KOPT-K1 (cell line): ENCODE measurements around the gene PRUNE2.

ENCODE experiments used
- H3K27ac ChIP-seq: fragments of 200-600 bp; sonication (generic); 2 replicates; pipeline ENCODE4 v1.5.1; 2016; ENCODE audit warnings: antibody characterized with exemption, mild to moderate bottlenecking, low read depth, low read length; ENCODE audit not compliant: poor library complexity, severe bottlenecking
- H3K36me3 ChIP-seq: fragments of 200-600 bp; sonication (generic); 2 replicates; pipeline ENCODE4 v1.5.1; 2017; ENCODE audit warnings: antibody characterized with exemption, mild to moderate bottlenecking, low read length, moderate library complexity; ENCODE audit not compliant: insufficient read depth
- H3K9me3 ChIP-seq: fragments of 200-600 bp; sonication (generic); 2 replicates; pipeline ENCODE4 v1.5.1; 2017; ENCODE audit warnings: antibody characterized with exemption, low read length, mild to moderate bottlenecking; ENCODE audit not compliant: insufficient read depth, poor library complexity, severe bottlenecking

The PRUNE2 gene

DNA sequence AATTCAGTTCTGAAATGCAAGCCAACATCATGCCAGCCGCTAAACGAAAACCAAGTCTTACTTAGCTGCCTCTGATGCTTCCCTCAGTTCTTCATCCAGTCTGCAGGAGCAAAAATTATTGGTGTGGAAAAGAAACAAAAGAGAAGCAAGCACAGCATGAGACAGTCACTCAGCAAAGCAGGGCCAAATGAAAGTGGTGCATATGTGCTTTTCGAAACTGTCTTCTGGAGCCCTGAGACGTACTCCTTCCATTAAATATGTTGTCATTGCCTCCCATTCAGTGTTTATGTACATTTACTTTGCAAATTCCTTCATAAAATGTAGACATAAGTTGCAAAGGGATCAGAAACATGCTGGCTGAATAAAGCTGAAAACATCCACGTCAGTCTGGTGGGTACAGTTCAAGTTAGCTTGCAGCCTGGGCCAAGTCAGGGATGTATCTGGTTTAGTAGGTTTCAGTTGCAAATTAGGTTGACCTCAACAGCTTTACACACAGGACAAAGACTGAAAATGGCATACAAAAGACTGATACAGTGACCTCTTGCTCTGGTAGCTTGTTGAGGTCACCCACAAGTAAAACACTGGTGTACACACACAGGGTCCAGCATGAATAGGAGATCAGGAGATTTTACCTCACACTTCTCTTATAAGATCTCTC lies 281.4 kb downstream of the PRUNE2 start:
- Histone ChIP-seq H3K27ac (no peak overlapping the region), H3K36me3 (no peaks in the 10 kb centered on the region), H3K9me3 (no peaks in the 10 kb centered on the region)

DNA sequence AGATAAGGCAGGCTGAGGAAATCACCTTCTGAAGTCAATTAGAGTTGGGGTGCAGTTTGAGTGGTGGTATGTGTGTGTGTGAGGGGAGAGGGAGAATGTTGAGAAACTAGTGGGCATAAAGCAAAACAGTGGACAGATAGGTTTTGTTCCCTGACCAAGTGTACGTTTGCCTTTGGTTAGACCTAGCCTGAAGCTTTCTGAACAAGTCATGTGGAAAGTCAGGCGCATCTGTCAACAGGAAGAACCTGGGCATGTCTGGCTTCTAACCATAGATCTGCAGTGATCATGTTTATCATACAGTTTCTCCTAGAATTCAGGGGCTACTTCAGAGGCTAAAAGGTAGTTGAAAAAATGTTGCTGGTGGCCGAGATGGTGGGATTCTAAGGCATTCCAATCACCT lies 284.9 kb downstream of the PRUNE2 start:
- Histone ChIP-seq H3K36me3 (no peaks in the 10 kb centered on the region), H3K27ac (no peak overlapping the region), H3K9me3 (no peaks in the 10 kb centered on the region)

DNA sequence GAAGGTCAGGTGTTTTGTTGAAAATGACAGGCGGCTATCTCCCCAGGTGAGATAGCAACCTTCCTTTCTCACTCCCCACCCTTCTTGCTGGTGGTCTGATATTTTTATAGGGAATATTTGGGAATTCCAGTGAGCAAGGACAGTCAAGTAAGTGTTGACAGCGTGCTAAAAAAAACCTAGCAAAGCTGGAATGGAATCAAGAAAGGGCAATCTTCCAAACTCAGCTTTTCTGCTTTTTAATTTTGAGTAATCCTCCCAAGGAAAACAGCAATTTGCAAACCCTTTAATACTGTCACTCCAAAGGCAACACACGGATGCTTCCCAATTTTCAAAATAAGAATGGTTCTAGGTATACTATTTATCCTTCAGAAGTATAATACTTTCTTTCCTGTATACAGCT lies 285.3 kb downstream of the PRUNE2 start:
- H3K36me3 ChIP-seq, result no peaks in the 10 kb centered on the region
- H3K27ac ChIP-seq, result no peak overlapping the region

DNA sequence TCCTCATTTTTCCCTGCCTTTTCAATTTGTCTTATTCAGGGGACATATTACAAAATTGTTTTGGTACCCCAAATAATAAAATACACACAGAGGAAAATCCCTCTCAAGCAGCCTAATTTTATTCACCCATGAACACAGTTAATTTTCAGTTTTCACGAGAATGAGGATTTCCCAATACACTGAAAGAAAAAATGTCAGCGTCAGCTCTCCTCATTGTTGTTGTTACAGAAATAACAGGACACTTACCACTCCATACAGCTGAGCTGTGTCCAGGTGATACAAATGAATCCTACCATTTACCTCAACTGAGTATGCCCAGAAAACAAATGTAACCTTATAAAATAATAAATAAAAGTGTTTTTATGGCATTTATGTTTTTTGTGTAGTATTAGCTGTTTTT lies 286.3 kb downstream of the PRUNE2 start:
- Histone ChIP-seq H3K9me3 (no peaks in the 10 kb centered on the region), H3K36me3 (no peaks in the 10 kb centered on the region), H3K27ac (no peak overlapping the region)

More for the DNA sequence above, 285.3 kb downstream of the PRUNE2 start:
- no peaks in the 10 kb centered on the region for H3K9me3 ChIP-seq

DNA sequence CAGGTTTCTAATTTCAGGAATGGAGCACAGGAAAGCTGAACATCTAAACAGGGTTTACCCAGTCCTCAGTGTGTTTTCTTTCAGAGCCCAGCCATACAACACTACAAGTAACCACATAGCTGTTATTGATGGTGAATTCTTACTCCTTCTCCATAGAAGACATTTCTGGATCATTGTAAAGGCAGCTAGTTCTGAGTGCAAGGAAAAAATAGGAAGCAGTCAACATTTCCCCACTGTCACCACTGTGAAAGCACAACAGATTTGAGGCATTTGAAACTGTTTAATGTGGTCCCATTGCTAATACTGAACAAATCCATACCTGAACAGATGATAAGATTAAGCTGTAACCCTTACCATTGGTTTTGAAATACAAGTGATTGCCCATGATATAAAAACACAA lies 286.7 kb downstream of the PRUNE2 start:
- no peaks in the 10 kb centered on the region for H3K36me3 ChIP-seq
- no peaks in the 10 kb centered on the region for H3K9me3 ChIP-seq
- no peak overlapping the region for H3K27ac ChIP-seq

DNA sequence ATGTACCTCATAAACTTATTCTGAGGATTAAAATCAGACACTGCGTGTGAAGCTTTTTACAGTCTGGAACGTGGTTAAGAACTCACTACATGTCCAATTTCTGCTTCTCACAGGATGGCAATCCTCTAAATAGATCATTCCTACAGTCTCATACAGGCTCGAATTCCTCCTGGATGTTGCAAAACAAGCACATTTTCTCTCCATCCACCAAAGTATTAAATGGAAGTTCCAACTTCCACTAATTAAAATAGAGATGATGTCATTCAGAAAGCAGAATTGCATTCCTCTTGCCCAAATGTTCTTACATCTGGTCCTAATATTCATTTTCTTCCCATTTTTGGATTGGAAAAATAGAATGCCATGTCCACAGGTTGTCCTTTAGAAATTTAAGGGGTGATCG lies 287.2 kb downstream of the PRUNE2 start:
- H3K36me3 ChIP-seq, result no peaks in the 10 kb centered on the region

DNA sequence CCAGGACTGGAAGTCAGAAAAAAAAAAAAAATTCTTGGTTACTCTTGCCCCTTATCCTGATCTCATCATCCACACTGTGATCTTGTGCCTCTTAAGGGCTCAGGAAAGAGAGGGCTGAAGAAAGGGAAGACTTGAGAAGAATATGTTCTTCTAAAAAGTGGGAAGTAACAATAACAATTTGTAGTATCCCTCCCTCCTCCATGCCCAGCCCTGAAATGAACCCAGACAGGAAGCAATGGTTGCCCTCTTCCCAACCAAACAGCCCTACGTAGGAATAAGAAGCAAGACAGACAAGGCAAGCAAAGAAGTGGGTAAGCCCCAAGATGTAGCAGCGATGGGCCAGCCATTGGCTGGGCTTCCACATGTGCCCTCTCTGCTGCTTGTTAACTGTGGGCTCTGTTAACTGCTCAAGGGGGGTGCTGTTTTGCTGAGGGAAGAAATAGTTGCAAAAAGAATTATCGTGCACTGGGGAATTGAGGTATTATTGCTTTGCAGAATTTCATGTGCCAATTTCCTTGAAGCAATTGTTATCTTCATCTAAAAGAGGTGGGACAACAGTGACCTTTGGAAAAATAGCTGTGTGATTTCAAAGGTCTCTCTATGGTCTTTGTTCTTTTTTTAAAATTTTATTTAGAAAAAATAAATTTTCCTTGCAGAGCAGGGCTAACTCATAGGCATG lies 288.3 kb downstream of the PRUNE2 start:
- Histone ChIP-seq H3K9me3 (no peaks in the 10 kb centered on the region), H3K36me3 (no peaks in the 10 kb centered on the region), H3K27ac (no peak overlapping the region)

More for the DNA sequence above, 287.2 kb downstream of the PRUNE2 start:
- H3K9me3 ChIP-seq, result no peaks in the 10 kb centered on the region
- H3K27ac ChIP-seq, result no peak overlapping the region

DNA sequence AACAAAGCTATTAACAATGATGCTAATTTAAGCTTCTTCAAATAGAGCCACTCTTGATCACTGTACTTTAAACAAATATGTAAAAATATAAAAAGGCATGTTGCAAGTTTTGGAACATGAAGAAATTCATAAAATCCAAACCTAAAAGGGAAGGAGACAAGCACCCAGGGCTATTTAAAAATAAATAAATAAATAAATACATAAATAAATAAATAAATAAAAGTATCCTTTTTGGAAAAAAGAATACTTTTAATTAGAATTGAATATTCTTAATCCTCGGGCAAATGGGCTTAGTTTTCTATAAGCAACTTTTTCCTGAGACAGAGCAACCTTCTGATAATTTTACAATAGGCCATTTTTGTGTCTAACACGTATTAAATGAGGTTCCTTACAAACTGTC lies 289.1 kb downstream of the PRUNE2 start:
- H3K36me3 ChIP-seq, result no peaks in the 10 kb centered on the region
- H3K9me3 ChIP-seq, result no peaks in the 10 kb centered on the region
- H3K27ac ChIP-seq, result no peak overlapping the region

DNA sequence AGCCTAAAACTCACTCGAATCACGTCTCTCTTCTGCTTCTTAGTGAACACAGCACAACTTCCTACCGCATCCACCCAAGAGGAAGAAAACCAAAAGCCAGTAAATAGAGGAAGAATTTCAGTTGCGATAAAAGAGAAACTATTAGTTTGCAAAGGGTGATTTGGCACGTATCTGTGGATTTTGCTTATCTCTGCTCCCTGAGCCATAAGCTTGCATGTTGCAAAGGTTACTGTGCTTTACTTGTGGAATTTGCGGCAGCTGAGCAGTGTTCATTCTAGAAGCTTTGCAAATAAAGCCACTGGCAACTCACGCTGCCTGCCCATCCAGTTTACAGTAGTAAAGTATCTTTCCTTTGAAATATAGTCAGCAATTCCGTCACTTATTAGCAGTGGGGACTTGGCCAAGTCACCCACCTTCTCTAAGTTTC lies 290.7 kb downstream of the PRUNE2 start:
- Histone ChIP-seq H3K27ac (no peak overlapping the region), H3K9me3 (no peaks in the 10 kb centered on the region), H3K36me3 (no peaks in the 10 kb centered on the region)

DNA sequence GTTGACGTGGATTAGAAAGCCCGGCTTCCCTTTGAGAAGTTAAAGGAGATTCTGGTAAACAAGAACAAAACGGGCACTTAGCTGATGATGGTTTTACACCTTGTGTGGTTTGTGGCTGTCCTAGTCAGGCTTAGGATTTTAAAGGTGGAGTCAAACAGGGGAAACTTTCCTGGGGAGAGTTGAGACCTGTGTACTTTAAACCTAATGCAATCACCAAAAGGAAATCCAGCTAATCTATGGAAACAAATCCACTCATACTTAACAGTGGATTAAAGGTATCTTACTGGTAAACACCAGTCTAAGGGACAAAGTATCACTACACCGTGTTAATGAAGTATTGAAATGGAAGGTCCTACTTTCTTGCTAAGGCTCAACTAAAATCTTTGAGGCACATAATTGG lies 291.9 kb downstream of the PRUNE2 start:
- no peaks in the 10 kb centered on the region for H3K36me3 ChIP-seq
- no peak overlapping the region for H3K27ac ChIP-seq
- H3K9me3 ChIP-seq, result no peaks in the 10 kb centered on the region

DNA sequence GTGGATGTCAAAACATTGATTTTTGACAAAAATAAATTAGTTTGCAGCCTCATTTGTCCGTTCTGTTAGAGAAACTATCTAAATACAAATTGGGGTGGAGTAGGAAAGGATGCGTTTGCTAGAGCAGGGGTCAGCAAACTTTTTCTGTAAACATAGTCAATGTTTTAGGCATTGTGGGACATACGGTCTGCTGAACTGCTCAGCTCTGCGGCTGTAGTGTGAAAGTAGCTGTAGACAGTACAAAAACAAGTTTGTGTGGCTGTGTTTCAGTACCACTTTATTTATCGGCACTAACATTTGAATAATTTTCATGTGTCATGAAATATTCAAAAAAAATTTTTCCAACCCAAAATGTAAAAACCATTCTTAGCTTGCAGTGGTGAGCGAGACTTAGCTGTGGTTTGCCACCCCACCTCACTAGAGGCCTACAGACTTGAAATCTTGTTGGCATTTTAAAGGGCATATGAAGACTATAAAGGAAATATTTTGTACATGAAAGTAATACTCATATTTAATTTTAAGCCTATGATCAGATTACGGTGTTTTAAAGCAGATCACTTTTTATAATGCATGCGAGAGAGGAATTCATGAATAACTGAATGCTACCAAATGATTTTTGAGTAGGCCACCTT lies 292.6 kb downstream of the PRUNE2 start:
- no peaks in the 10 kb centered on the region for H3K36me3 ChIP-seq
- H3K27ac ChIP-seq, result no peak overlapping the region
- H3K9me3 ChIP-seq, result no peaks in the 10 kb centered on the region

DNA sequence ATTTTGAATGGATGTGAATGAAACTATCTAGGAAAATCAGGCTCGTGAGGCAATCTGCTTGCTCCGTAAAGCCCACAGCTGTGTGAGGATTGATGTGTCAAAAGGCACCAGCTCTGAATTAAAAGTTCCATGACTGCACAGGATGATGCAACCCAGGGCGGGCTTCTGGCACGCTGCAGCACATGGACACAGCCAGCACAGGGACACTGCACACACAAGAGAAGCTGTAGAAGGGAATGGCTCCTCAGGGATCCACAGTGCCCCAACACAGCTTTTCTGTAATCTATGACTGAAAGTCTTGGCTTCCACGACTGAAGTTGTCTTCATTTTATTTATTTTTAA lies 295.9 kb downstream of the PRUNE2 start:
- Histone ChIP-seq H3K27ac (no peak overlapping the region), H3K9me3 (no peaks in the 10 kb centered on the region), H3K36me3 (no peaks in the 10 kb centered on the region)

DNA sequence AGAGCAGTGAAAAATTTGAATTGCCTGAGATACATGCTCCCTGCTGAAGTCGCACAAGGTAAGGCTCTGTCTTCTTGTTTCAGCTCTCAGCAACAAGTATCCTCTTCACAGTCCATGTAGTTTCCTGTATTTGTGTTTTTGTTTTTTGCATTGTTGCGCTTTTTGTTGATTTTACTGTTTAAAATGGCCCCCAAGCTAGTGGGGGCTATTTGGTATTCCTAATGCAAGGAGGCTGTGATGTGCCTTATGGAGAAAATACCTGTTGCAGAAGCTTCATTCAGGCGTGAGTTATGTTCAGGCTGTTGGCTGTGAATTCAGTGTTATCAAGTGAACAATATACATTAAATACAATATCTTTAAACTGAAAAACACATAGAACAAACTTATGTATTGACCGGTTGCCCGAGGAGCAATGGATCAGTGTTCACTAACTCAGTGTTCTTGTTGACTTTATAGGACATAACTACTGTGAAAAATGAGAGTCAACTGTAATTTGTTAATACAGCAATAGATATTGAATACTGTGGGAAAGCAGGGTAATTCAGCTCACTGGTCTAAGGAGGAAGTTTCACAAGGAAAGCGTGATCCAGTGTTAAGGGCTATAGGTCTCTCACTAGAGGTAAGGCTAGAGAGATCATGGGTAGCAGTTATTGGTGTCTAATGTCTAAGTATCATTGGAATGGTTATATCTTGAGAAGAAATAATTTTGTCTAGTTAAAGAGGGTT lies 296.5 kb downstream of the PRUNE2 start:
- no peak overlapping the region for H3K27ac ChIP-seq
- no peaks in the 10 kb centered on the region for H3K9me3 ChIP-seq
- H3K36me3 ChIP-seq, result no peaks in the 10 kb centered on the region

DNA sequence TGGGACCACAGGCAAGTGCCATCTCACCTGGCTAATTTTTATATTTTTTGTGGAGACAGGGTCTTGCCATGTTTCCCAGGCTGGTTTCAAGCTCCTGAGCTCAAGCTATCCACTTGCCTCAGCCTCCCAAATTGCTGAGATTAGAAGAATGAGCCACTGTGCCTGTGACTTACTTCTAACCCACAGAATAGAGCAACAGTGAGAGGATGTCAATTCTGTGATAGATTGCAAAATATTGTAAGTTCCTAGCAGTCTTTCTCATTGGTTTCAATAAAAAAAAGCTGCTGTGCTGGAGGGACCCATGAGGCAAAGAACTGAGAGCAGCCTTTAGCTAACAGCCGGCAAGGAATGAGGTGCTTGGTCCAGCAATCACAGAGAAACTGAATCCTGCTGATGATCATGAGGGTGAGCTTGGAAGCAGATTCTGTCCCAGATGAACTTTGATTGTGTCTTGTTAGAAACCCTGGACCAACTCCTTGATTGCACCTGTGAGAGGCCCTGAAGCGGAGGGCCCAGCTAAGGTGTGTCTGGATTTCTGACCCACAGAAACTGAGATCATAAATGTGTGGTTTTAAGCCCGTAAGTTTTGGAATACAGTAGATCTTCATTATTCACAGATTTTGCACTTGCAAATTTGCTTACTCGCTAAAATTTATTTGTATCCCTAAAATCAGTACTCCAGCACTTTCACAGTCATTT lies 297.2 kb downstream of the PRUNE2 start:
- Histone ChIP-seq H3K27ac (no peak overlapping the region), H3K36me3 (no peaks in the 10 kb centered on the region), H3K9me3 (no peaks in the 10 kb centered on the region)
